GM19043 (cell line): ENCODE data around the gene MIDN.

Experiments used
- ATAC-seq: cut with Tn5 transposase; IDR thresholded peaks from one replicate; pipeline ENCODE4 v1.9.1; 2021; ENCODE audit warnings: low read depth; ENCODE audit not compliant: unreplicated experiment

The MIDN gene

DNA sequence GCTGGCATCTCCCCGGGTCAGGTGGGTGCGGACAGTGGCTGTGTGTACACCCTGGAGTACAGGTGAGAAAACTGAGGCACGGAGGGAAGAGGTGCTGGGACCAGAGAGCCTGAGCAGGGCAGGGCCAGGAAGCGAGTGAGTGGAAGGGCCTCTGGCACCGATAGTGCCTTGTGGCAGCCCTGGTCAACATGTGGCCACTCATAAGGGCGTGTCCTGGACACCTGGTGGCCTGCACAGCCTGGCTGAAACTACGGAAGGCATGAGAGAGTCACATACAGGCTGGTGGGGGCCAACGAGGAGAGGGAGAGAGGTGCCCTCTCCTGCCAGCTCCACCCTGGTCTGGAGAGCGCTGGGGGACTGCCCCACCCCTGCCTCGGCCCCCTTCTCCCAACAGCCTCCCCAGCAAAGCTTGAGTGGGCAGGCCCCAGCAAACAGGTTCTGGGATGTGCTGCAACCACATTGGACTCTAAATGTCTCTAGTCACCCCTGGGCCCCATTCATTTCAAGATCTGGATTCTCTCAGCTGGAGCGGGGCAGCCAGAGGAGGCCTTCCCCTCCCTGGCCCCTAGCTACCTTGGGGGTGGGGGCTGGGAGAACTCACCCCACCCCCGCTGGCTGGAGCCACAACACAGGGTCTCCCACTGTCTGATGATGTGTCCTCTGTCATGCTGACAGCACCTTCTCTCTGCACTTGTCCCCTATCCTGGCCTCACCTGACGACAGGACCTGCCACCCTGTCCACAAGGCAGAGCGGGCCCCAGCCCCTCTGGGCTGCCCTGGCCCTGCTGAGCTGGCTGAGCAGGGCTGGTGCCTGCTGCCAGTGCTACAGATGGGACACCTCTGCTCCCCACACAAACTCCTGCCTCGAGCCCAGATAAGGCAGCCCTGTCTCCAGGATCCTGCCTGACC is 16.4 kb upstream of the MIDN start:
- no peak for ATAC-seq

DNA sequence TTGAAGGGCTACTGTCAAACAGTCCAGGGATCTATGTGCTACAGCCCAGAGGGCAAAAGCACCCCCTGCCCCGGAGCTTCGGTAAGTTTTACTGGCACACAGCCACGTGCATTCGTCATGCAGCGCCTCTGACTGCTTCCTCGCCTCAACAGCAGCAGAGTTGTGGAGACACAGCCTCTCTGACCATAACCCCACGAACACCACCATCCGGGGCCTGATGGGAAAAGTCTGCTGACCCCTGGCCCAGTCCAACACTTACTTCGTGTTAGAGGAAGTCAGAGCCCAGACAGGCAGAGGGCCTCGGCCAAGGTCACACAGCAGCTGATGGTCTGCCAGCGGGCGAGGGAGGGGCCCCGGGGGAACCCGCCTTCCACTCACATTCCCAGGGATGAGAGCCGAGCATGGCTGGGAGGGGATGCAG is 15.7 kb upstream of the MIDN start:
- no peak for ATAC-seq

DNA sequence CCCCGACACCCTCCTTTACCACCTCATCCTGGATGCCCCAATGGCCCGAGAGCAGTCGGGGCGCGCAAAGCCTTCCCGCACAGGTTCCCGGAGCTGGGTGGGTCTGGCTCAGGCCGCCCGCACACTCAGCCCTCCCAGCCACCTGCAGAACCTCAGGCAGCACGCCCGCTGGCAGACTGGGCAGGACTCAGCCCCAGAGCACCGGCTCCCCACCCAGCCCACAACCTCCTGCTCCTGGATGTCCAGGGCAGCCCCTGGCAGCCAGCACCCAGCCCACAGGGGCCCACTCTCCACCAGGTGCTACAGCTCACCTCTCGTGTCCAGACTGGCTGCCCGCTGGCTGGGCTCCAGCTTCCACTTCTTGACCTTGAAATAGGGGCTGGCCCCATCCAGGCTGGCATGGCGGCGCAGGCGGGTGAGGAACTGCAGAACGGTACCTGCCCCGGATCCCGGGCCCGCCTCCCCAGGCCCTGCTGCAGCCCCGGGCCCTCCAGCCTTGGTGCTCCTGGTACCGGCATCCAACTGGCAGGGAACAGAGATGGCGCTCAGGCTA is 15.2 kb upstream of the MIDN start:
- ATAC-seq = no peak

- ATAC-seq = no peak
These were observed 14.1 kb upstream of the MIDN start for GRCh38 chr19:1234051-1234954.

DNA sequence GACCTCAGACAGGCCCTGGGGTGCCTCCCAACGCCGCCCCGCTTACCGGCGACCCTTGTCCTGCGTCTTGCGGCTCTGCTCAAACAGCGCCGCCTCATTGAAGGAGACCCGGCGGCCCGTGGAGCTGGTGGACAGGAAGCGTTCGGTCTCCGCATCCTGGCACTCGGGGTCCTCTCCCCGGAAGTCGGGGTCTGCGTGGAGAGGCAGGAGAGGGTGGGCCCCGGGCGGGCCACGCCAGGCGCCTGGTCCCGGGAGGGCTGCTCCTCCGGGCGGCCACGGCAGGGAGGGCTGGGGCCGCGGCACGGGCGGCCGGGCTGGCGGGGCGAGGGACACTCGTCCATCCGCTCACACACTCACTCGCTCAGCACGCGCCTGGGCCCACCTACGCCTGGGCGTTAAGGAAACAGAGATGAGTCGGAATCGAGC is 13.4 kb upstream of the MIDN start:
- no peak for ATAC-seq

DNA sequence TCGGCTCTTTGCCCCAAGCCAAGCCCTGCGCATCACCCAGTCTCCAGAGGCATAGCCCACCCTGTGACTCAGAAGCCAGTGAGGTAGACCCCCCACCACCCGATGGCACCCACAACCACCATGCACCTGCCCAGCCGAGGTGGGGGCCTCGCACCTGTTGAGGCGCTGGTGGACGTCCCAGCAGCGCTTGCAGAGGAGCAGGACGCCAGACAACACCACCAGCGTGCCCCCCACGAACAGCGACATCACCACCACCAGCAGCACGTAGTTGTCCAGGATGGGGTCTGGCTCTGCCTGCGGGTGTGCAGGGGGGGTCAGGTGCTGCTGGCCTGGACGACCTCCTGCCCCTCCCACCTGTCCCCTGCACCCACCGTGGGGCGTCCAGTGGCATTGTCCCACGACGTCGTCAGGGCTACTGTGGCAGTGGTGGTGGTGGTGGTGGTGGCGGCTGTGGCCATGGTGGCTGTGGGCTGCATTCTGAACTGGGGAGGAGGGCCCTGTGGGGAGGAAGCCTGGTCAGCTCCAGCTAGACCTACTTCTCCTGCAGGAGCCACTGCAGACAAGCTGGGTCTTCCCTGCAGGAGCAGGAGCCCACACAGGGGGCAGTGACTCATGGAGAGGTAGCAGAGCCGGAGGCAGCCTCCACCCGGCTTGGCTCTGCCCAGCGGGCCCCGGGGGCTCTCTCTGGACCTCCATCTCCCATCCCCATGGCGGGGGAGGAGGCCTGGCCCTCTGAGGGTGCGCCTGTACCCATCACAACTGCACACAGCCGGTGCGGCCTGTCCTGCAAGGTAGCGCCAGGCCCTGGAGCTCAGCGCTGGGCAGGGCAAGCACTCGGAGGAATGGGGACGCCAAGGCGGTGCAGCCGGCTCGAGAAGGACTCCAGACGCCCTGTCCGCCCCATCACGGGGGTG is 12.5 kb upstream of the MIDN start:
- no peak for ATAC-seq

DNA sequence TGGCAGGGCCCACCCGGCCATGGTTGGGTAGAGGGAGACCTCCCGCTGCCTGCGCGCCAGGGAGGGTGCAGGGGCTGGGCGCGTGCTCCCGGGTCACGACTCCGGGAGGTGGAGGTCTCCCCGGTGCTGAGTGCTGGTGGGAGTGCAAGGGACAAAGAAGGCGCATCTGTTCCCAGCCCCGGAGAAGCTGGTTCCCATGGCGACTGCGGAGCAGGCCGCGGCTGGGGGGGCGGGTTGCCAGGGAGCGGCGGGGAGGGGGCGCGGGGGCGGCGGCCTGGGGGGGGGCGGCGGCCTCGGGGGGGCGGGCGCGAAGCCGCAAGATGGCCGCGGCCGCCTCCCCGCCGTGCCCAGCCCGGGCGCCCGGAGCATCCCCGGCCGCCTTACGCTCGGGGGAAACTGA is 11.8 kb upstream of the MIDN start:
- ATAC-seq = no peak

DNA sequence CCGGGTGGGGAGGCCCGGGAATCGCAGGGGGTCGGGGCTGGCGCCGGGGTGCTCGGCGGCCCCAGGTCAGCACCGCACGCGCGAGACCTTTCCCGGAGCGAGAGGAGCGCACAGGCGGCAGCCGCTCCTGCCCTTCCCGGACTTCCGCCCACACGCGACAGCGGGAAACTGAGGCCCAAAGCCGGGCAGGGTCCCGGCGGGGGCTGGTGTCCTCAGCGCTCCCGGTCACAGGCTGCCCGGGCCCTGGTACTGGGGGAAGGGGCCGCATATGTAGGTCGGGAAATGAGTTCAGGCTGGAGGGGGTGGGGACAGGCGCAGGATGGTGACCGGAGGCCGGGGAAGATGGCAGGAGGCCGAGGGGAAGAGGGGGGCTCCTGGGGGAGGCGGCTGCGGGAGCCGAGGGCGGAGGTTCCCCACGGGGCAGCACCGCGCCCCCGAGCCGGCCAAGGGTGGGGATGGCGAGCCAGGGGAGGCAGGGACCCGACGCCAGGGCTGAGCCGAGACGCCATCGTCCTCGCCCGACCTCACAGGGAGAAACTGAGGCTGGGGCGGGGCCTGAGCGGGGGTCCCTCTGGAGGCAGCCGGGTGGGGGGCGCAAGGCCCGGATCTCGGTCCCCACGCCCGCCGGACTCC is 11.2 kb upstream of the MIDN start:
- no peak for ATAC-seq

DNA sequence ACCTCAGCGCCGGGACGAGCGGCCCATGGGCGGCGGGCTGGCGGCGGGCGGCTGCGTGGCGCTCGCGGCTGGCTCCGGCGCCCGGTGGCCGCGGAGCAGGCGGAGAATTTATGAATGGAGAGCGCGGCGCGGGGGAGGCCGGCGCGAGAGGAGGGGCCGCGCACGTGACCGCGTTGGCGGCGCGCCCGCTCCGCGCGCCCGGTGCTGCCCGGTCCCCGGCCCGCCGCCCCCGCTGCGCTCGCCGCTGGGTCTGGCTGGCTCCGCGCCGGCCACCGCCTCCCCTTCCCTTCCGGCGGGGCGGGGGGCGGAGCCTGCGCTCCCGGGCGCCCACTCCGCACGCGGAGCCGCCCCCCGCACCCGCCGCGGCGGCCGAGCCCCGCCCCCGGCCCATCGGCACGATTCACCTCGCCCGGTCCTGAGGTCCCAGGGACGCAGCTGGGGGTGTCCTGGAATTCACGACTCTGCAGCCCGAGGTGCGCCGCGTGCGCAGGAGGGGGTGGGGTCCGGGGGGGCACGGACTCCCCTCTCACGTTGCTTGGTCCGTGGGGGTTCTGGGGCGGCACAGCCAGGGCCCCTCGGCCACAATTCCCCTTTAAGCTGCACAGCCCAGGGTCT is 10.5 kb upstream of the MIDN start, which contains the start of gene CBARP:
Gene CBARP, minus strand, starts transcription at position 252 of the 615 bp plus-strand sequence. CDS start 1,905 bp downstream, outside the sequence.
- ATAC-seq = no peak

DNA sequence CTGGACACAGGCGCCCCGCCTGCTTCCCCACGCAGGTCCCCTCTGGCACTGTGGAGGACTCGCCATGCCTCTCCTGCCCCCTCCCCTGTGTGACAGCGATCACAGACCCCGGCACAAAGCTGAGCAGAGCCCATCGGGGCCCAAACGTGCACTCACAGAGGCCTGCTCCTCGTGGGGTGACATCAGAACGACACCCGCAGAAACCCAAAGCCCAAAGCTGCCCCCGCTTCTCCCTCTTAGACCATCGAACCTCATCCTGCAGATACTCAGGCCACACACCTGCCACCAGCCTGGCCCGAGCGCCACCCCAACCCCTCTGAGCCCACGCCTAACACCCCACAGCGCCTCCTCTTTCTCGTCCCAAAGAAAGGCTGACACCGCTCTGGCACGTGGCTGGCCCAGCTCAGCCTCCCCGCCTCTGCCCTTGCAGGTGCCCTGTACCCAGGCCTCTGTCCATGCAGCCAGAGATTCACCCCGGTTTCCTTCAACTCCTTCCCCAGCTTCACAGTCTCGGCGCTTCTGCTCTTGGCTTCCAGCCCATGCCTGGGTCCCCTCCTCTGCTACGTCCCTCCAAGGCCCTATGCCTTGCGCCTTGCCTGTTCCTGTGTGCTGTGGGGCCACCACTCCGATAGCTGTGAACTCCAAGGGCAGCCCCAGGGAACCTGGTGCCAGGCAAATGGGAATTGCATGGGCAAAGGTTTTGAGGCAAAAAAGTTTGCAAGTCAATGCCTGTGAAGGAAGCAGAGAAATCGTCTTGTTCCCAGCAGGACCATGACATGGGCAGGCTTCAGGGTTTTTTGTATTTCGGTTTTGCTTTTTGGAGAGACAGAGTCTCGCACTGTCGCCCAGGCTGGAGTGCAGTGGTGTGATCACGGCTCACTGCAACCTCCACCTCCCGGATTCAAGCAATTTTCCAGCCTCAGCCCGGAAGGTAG is 9.7 kb upstream of the MIDN start:
- ATAC-seq = no peak

DNA sequence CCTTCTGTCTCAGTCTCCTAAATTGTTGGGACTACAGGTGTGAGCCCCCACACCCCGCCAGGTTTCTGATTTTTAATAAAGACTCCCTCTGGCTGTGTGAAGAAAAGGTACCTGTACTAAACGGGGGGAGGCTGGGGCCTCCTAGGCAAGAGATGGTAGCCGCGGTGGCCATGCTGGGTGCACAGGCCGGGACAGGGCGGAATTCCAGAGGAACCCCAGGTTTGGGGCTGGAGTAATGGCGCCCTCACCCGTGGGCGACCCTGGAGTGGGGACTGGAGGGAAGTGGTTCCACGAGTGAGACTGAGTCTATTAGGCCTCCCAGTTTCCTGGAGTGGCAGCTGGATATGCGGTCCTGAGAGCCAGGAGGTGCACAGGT is 9.0 kb upstream of the MIDN start:
- no peak for ATAC-seq

DNA sequence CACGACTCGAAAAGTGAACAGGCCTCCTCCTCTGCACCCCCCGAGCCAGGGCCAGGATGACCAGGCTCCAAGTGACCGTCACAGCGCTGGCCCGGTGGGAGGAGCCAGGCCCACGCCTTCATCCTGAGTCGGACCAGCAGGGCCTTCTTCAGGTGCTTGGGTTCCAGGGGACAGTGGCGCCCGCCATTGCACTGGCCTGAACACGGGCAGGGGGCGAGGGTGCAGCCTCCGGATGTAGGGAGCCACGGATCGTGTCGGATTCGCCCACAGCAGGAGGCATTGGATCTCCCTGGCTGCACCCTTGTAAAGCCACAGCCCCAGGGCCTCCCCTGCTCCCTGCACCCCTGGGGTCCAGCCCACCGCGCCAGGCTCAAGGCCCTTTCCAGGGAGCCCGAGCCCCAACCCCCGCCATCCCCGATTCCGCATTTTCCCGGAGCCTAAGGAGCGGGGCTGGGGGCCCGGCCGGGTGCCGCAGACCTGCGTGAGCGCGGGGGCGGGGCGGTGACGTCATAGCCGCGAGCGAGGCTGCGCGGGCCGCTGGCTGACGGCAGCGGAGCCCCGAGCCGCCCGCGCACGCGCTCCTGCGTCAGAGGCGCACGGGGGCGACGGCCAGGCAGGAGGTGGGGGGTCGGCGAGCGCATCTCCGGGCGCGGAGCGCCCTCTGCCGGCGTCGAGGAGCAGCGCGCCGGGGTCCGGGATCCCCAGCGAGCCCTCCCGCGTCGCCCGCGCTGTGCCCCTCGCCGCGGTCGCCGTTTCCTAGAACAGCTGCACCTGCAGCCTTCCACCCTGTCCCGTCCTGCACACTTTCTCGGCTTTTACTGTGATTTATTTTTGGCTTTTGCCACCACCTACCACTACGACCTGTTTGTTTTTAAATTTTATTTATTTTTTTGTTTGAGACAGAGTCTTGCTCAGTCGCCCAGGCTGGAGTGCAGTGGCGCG is 8.3 kb upstream of the MIDN start:
- ATAC-seq = no peak

GRCh38 chr19:1240925-1241324 is 7.5 kb upstream of the MIDN start:
- no peak for ATAC-seq

- peak; percentile 54 for ATAC-seq
These were observed 6.8 kb upstream of the MIDN start, which contains the start of gene ATP5F1D for GRCh38 chr19:1241417-1242095. Gene ATP5F1D (plus strand): TSS chr19:1241751. CDS start chr19:1241851, 100 bp downstream.

- no peak for ATAC-seq
These were observed 4.4 kb upstream of the MIDN start for GRCh38 chr19:1243768-1244692.
